GM12878 (cell line): ENCODE results near the gene MYO16. TPM values are rescaled to one million over a fixed set of nuclear protein-coding genes. Genes with fewer than 3 reads are reported as not detected.

Experiments used
- ATAC-seq: fragments of 200-7000 bp; cut with Tn5 transposase; 3 replicates; pipeline ENCODE4 v1.9.1; 2020; ENCODE audit warnings: mild to moderate bottlenecking, moderate library complexity
- BruUV-seq: library from RNA; stranded (reverse); fragments of 400-500 nt; replicated peaks from 2 replicates; lab custom pipeline; 2021; lab: Mats Ljungman, UMichigan
- CTCF ChIA-PET: fragments of 300-600 bp; sonication (Branson Sonifier 250); formaldehyde crosslinking; extraction: SDS; loops from one replicate; lab custom pipeline; 2021; ENCODE audit warnings: inconsistent platforms; lab: Yijun Ruan, JAX
- POLR2A ChIA-PET: fragments of 350-600 bp; formaldehyde crosslinking; extraction: SDS; loops from one replicate; lab custom pipeline; 2021; ENCODE audit warnings: inconsistent platforms; lab: Charles Lee
- RAD21 ChIA-PET: fragments of 300-600 bp; sonication (Branson Sonifier 250); formaldehyde crosslinking; loops from one replicate; lab custom pipeline; 2023; ENCODE audit warnings: antibody characterized with exemption; ENCODE audit not compliant: unreplicated experiment; lab: Charles Lee
- SMC1A ChIA-PET: fragments of 300-600 bp; sonication (Branson Sonifier 250); formaldehyde crosslinking; loops from one replicate; lab custom pipeline; 2023; ENCODE audit not compliant: unreplicated experiment, uncharacterized antibody; lab: Charles Lee
- DNase-seq: peaks from one replicate; pipeline ENCODE4 v3.0.0-alpha.2; 2011; ENCODE audit warnings: low read depth, low spot score
- FAIRE-seq: peaks from 3 replicates; lab custom pipeline; 2011; peaks lifted over from hg19 to GRCh38; lab: Jason Lieb, UNC
- H2AFZ ChIP-seq: 2 replicates; pipeline ENCODE4 v1.6.0; 2011; ENCODE audit warnings: low read depth, low read length, control low read depth; ENCODE audit not compliant: control insufficient read depth
- H3K27ac ChIP-seq: 2 replicates; pipeline ENCODE4 v1.5.1; 2011; ENCODE audit warnings: control low read depth; ENCODE audit not compliant: control insufficient read depth, insufficient read depth
- H3K27me3 ChIP-seq, 2 experiments: replicated peaks in 1 of 2; 2 replicates each; pipeline versions ENCODE4 v1.6.0 to v1.6.1; 2011; ENCODE audit warnings: low read length in 1 of 2; ENCODE audit not compliant: control insufficient read depth in 2 of 2, insufficient read depth in 2 of 2
- H3K36me3 ChIP-seq, 2 experiments: 2 replicates each; pipeline ENCODE4 v1.5.1; 2011; ENCODE audit warnings: low read length in 1 of 2; ENCODE audit not compliant: control insufficient read depth in 2 of 2, insufficient read depth in 2 of 2
- H3K4me1 ChIP-seq: 2 replicates; pipeline ENCODE4 v1.6.1; 2011; ENCODE audit warnings: mild to moderate bottlenecking, low read length, moderate library complexity, mixed read lengths; ENCODE audit not compliant: control insufficient read depth, insufficient read depth
- H3K4me2 ChIP-seq: 2 replicates; pipeline ENCODE4 v1.6.0; 2011; ENCODE audit warnings: control low read depth; ENCODE audit not compliant: control insufficient read depth, insufficient read depth
- H3K4me3 ChIP-seq: fragments of 200-600 bp; sonication (generic); 2 replicates; pipeline ENCODE4 v1.5.1; 2016
- H3K79me2 ChIP-seq: 2 replicates; pipeline ENCODE4 v1.6.0; 2011; ENCODE audit warnings: low read length; ENCODE audit not compliant: control insufficient read depth, insufficient read depth
- H3K9ac ChIP-seq: 2 replicates; pipeline ENCODE4 v1.8.0; 2011; ENCODE audit warnings: low read length, control low read depth, mixed read lengths; ENCODE audit not compliant: control insufficient read depth, insufficient read depth
- H3K9me3 ChIP-seq: replicated peaks from 3 replicates; pipeline ENCODE4 v1.5.1; 2011; ENCODE audit warnings: mild to moderate bottlenecking, low read length; ENCODE audit not compliant: control insufficient read depth, insufficient read depth
- H4K20me1 ChIP-seq: 2 replicates; pipeline ENCODE4 v1.6.0; 2011; ENCODE audit not compliant: control insufficient read depth, insufficient read depth
- EZH2 ChIP-seq: IDR thresholded peaks from 2 replicates; pipeline ENCODE4 v1.6.1; 2012; ENCODE audit warnings: low read depth, mild to moderate bottlenecking, control low read depth, inconsistent platforms, low read length, borderline replicate concordance; ENCODE audit not compliant: control insufficient read depth
- TCF12 ChIP-seq: IDR thresholded peaks from 2 replicates; pipeline ENCODE4 v1.6.1; 2011; ENCODE audit warnings: low read depth, mild to moderate bottlenecking, low read length
- in situ Hi-C: fragments of 300-500 bp; cut with MboI; formaldehyde crosslinking; loops from 9 replicates; pipeline ENCODE4 v1.14.3; 2018; ENCODE audit warnings: mixed read lengths
- intact Hi-C: fragments of 100-400 bp; cut with micrococcal nuclease; formaldehyde crosslinking; loops from one replicate; pipeline ENCODE4 v1.14.2; 2022; ENCODE audit not compliant: unreplicated experiment
- polyA plus RNA-seq, 11 experiments: library from polyadenylated mRNA; depleted of rRNA in 4 of 11; unstranded in 6 of 11; stranded (reverse) in 5 of 11; fragments of >200 nt; fragmentation: Nextera tagmentation in 4 of 11; fragmentation: Illumina TruSeq in 1 of 11; extraction: Ambion mirVana in 4 of 11; extraction: Trizol in 1 of 11; gene quantifications; 1 replicate in 1 of 11; 2 replicates in 10 of 11; pipeline versions ENCODE4 v1.2.1 to v1.2.3, GENCODE V29; 2011 to 2016; ENCODE audit warnings: inconsistent platforms in 2 of 11, missing spikeins in 2 of 11, low read depth in 1 of 11
- total RNA-seq, 4 experiments: library from RNA; depleted of rRNA in 3 of 4; stranded (reverse); fragments of >200 nt in 3 of 4; fragmentation: Illumina TruSeq in 1 of 4; extraction: Trizol in 1 of 4; gene quantifications; 2 replicates each; pipeline versions ENCODE4 v1.2.1 to v1.2.3, GENCODE V29; 2013 to 2021
- TF ChIP-seq, protein P1 (sequence below): fragments of 450-650 bp; formaldehyde crosslinking; IDR thresholded peaks from 2 replicates; pipeline ENCODE4 v1.4.0; 2022; ENCODE audit warnings: mild to moderate bottlenecking, moderate library complexity

Gene MYO16
- total and polyA plus RNA-seq, 10 of the 15 experiments (the other 5 are each of a cell fraction or from before 2014, with no cell fraction given), result under 0.01 to 1.7 (median 0.05) TPM; not detected in 4

DNA sequence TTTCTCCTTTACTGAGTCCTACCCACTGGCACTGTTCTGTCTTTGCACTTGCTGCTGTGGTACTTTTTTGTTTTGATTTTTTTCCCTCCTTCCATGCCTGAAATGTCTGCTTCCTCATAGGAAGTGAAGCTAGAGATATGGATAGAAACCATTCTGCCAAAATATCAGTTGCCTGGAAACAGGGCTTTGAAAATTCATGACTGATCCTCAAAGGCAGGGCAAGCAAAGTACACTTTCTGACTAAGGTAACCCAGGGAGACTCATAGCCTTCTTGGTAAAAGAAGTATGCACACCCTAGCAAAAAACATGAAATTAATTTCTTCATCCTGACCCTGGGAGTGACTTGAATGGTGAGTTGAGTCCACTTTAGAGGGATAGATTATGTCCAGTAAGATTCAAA, 329.8 kb downstream of the MYO16 start:
- TF ChIP-seq, protein P1, sequence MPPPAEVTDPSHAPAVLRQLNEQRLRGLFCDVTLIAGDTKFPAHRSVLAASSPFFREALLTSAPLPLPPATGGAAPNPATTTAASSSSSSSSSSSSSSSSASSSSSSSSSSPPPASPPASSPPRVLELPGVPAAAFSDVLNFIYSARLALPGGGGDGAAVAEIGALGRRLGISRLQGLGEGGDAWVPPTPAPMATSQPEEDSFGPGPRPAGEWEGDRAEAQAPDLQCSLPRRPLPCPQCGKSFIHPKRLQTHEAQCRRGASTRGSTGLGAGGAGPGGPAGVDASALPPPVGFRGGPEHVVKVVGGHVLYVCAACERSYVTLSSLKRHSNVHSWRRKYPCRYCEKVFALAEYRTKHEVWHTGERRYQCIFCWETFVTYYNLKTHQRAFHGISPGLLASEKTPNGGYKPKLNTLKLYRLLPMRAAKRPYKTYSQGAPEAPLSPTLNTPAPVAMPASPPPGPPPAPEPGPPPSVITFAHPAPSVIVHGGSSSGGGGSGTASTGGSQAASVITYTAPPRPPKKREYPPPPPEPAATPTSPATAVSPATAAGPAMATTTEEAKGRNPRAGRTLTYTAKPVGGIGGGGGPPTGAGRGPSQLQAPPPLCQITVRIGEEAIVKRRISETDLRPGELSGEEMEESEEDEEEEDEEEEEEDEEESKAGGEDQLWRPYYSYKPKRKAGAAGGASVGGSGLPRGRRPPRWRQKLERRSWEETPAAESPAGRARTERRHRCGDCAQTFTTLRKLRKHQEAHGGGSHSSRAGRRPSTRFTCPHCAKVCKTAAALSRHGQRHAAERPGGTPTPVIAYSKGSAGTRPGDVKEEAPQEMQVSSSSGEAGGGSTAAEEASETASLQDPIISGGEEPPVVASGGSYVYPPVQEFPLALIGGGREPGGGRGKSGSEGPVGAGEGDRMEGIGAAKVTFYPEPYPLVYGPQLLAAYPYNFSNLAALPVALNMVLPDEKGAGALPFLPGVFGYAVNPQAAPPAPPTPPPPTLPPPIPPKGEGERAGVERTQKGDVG (CRISPR knock-in tag), result no peak
- TF ChIP-seq TCF12 (no peak), EZH2 (no peak)
- ChIA-PET RAD21 (interaction anchor here (0.7 to 2.3 kb wide), 3 partner anchors 187 to 1155 kb away, joined by 3 to 8 read pairs (median 6); no protein-coding TSS in a partner anchor), CTCF (interaction anchor here (0.6 to 0.7 kb wide), 2 partner anchors 44 to 898 kb away, joined by 3 read pairs; no protein-coding TSS in a partner anchor), POLR2A (no interaction called here), SMC1A (interaction anchor here (1.0 to 3.1 kb wide), 3 partner anchors 44 to 1154 kb away, joined by 3 to 11 read pairs (median 3); no protein-coding TSS in a partner anchor)
- no peak for DNase-seq
- no peaks in the 10 kb centered on the region for H3K4me1 ChIP-seq
- no peaks in the 10 kb centered on the region for H3K27me3 ChIP-seq
- H3K4me2 ChIP-seq, result no peak overlapping the region
- H3K27ac ChIP-seq, result no peak overlapping the region
- H4K20me1 ChIP-seq, result no peaks in the 10 kb centered on the region
- ATAC-seq, result no peak
- no TSS peak for BruUV-seq
- H2AFZ ChIP-seq, result no peak overlapping the region
- in situ Hi-C loops, result loop anchor here (25.0 kb wide), 1 partner anchor 1453 kb away; no protein-coding TSS in a partner anchor
- no peak overlapping the region for H3K4me3 ChIP-seq
- no peaks in the 10 kb centered on the region for H3K9me3 ChIP-seq
- intact Hi-C loops, result no loop called here
- H3K79me2 ChIP-seq, result no peaks in the 10 kb centered on the region
- no peak overlapping the region for H3K9ac ChIP-seq
- no peak for FAIRE-seq
- H3K36me3 ChIP-seq, result no peaks in the 10 kb centered on the region
